ENCODE measurements around the gene PTTG1IP. TPM values are rescaled to one million over a fixed set of nuclear protein-coding genes. Genes with fewer than 3 reads are reported as not detected.
A peak's percentile ranks its signal among the peaks of the same experiment; 100 is the strongest.

The PTTG1IP gene
- total and polyA plus RNA-seq, 4 experiments from 2014 or later: 84.8 to 110 (median 95.5) TPM

DNA sequence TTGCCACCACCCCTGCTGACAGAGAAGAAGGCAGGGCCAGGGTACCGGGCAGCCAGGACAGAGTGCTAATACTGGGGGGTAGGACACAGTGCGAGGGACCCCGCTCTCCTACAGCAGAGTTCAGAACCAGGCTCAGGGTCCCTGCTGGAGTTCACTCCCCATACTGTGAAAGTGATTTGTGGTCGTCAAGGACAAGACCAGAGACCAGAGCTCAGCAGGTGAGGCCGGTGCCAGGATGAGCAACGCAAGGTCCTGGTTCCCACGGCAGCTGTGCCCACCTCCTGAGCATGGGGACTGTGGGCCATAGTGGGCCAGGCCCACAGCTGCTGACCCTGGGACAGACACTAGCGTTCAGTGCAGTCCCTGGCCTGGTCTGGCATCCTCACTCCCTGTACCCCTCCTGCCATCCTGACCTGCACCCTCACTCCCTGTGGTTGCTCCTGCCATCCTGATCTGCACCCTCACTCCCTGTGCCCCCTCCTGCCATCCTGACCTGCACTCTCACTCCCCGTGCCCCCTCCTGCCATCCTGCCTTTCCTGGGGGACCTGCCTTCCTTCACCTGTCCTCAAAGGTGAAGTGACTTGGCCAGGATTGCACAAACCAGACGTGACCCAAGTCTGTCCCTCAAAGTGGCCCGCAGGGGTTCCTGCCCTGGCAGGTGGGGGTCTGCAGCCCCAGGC, 13.8 kb upstream of the PTTG1IP start:
- POLR2A ChIA-PET (ENCODE audit: partially characterized antibody): interaction anchor here (1.2 to 13.8 kb wide), 4 partner anchors 10 to 43 kb away, joined by 3 to 267 read pairs (median 4); no protein-coding TSS in a partner anchor
- Mint-ChIP-seq H3K27me3 (no peaks in the 10 kb centered on the region), H3K36me3 (peaks cover 5 to 27% of the 10 kb centered on the region in 2 donors), H3K4me1 (peaks cover 2 to 17% (median 5%) of the 10 kb centered on the region in 4 donors), H3K9me3 (no peaks in the 10 kb centered on the region), H3K27ac (peak overlapping the region in 3 of 7 donors; percentile 51 to 86 (median 70)), H3K4me3 (no peak overlapping the region)
- Histone ChIP-seq H3K4me1 (ENCODE audit: insufficient read depth, low read length) (peaks cover 3% of the 10 kb centered on the region), H3K36me3 (ENCODE audit: insufficient read depth, low read length) (peaks cover 57% of the 10 kb centered on the region), H3K4me3 (ENCODE audit: low read length in 2 of 2) (no peak overlapping the region), H3K9me3 (ENCODE audit: control insufficient read depth in 1 of 2, low read length in 2 of 2) (no peaks in the 10 kb centered on the region), H3K27me3 (ENCODE audit: insufficient read depth, low read length) (no peaks in the 10 kb centered on the region), H3K27ac (ENCODE audit: low read depth, low read length) (no peak overlapping the region)
- intact Hi-C loops (cut with micrococcal nuclease): no loop called here
- CTCF ChIA-PET (ENCODE audit: partially characterized antibody): interaction anchor here (1.6 kb wide), 1 partner anchor 86 kb away, joined by 3 read pairs; the partner anchor contains the start of gene UBE2G2
- no peak for DNase-seq

DNA sequence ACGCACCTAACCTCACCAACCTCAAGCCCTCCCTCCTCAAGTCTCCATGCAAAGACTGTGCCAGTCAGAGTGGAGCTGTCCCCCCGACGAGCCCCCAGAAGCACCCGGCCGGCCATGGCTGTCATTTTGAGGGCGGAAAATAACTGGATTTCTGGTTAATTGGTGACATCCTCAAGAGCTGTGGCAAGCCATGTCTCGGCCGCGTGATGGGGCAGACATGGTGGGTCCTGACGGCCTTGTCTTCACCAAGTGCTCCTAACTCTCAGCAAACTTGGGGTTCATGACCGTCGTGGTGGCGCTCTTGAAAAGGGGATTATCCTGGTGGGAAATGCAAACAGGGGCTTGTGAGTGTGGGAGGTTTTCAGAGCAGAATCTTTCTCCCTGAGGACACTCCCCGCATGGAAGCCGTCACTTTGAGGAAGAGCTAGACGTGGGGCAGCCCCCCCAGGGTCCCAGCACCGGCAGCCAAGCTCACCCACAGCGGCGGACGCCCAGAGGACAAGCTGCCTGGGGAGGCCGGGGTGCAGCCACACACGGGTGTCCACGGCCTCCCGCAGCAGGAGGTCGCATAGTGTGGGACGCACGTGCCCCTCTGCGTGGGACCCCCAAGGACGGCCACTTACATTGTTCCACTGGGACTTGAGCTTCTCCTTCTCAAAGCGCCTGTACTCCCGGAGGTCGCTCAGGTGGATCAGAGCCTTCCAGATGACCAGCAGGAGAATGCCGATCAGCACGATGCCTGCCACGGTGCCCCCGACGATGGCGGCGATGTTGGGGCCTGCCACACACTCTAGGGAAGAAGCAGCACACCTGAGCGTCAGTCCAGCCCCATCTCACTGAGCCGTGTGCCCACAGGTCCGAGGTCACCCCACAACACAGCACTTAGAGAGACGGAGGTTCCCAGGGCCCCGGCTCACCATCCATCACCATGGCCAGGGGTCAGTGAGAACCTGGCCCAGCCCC, 12.9 kb upstream of the PTTG1IP start:
- peaks cover 10 to 21% (median 13%) of the 10 kb centered on the region in 4 donors for H3K4me1 Mint-ChIP-seq
- H3K27ac Mint-ChIP-seq: peak overlapping the region in 3 of 7 donors; percentile 12 to 80 (median 70)
- H3K36me3 ChIP-seq (ENCODE audit: insufficient read depth, low read length): peaks cover 50% of the 10 kb centered on the region
- intact Hi-C loops (cut with micrococcal nuclease): no loop called here
- H3K9me3 Mint-ChIP-seq: no peaks in the 10 kb centered on the region
- H3K4me3 ChIP-seq (ENCODE audit: low read length in 2 of 2): no peak overlapping the region
- peaks cover 12% of the 10 kb centered on the region for H3K4me1 ChIP-seq (ENCODE audit: insufficient read depth, low read length)
- H3K9me3 ChIP-seq (ENCODE audit: control insufficient read depth in 1 of 2, low read length in 2 of 2): no peaks in the 10 kb centered on the region
- H3K36me3 Mint-ChIP-seq: peaks cover 5 to 28% of the 10 kb centered on the region in 2 donors
- no peak for DNase-seq
- H3K27me3 Mint-ChIP-seq: no peaks in the 10 kb centered on the region
- H3K27me3 ChIP-seq (ENCODE audit: insufficient read depth, low read length): no peaks in the 10 kb centered on the region
- CTCF ChIA-PET (ENCODE audit: partially characterized antibody): interaction anchor here (1.6 kb wide), 1 partner anchor 85 kb away, joined by 3 read pairs; the partner anchor contains the start of gene UBE2G2
- POLR2A ChIA-PET (ENCODE audit: partially characterized antibody): interaction anchor here (1.2 to 13.8 kb wide), 3 partner anchors 11 to 44 kb away, joined by 3 to 267 read pairs (median 4); no protein-coding TSS in a partner anchor
- no peak overlapping the region for H3K27ac ChIP-seq (ENCODE audit: low read depth, low read length)
- H3K4me3 Mint-ChIP-seq: no peak overlapping the region

DNA sequence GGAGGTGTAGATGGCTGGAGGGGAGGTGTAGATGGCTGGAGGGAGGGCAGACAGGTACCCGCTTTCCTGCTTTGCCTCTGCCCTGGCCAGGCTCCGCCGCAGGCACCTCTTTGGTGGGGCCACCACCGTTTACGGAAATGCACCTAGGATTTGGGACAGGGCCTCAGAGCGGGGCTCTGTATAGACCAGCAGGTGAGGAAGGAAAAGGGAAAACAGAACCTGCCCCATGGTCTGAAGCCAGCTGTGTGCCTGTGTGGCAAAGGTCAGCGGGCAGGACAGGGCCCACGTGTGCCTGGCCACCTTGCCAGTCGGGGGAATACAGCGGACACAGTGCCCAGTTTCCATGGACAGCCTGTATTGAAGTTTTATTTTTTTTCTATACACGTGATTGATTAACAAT, 12.1 kb upstream of the PTTG1IP start:
- CTCF ChIA-PET (ENCODE audit: partially characterized antibody): no interaction called here
- intact Hi-C loops (cut with micrococcal nuclease): no loop called here
- no peak for DNase-seq
- no peaks in the 10 kb centered on the region for H3K9me3 Mint-ChIP-seq
- H3K27ac Mint-ChIP-seq: no peak overlapping the region
- H3K27ac ChIP-seq (ENCODE audit: low read depth, low read length): no peak overlapping the region
- H3K4me1 Mint-ChIP-seq: peaks cover 15 to 26% (median 21%) of the 10 kb centered on the region in 4 donors
- H3K9me3 ChIP-seq (ENCODE audit: control insufficient read depth in 1 of 2, low read length in 2 of 2): no peaks in the 10 kb centered on the region
- no peak overlapping the region for H3K4me3 ChIP-seq (ENCODE audit: low read length in 2 of 2)
- POLR2A ChIA-PET (ENCODE audit: partially characterized antibody): interaction anchor here (4.7 to 13.8 kb wide), 2 partner anchors 12 to 44 kb away, joined by 35 to 267 read pairs; partner anchors contain the start of gene PTTG1IP
- no peak overlapping the region for H3K4me3 Mint-ChIP-seq
- peaks cover 19% of the 10 kb centered on the region for H3K4me1 ChIP-seq (ENCODE audit: insufficient read depth, low read length)
- H3K36me3 ChIP-seq (ENCODE audit: insufficient read depth, low read length): peaks cover 47% of the 10 kb centered on the region
- H3K27me3 ChIP-seq (ENCODE audit: insufficient read depth, low read length): no peaks in the 10 kb centered on the region
- H3K36me3 Mint-ChIP-seq: peaks cover 5 to 29% of the 10 kb centered on the region in 2 donors
- H3K27me3 Mint-ChIP-seq: no peaks in the 10 kb centered on the region

DNA sequence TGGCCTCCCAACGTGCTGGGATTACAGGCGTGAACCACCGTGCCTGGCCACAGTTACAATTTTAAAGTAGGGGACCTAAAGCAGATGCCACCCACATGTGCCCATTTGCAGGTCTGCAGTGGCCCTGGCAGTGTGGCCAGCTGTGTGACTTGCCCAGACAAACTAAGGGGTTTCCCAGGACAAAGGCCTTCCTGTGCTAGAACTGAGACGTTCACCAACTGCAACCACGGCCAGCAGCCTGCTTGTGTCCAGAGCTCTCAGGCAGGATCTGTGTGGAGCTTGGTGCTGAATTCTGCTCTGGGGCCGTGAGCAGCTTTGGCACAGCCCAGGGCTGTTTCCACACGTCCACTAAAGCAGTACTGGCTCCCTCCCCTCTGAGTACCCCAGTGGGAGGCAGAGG, 10.6 kb upstream of the PTTG1IP start:
- no peak overlapping the region for H3K27ac ChIP-seq (ENCODE audit: low read depth, low read length)
- Mint-ChIP-seq H3K4me3 (peak overlapping the region in 1 of 8 donors; percentile 48), H3K9me3 (no peaks in the 10 kb centered on the region), H3K27me3 (no peaks in the 10 kb centered on the region), H3K4me1 (peaks cover 15 to 29% (median 23%) of the 10 kb centered on the region in 4 donors), H3K36me3 (peaks cover 5 to 23% of the 10 kb centered on the region in 2 donors), H3K27ac (peak overlapping the region; percentile 22 to 76 (median 65))
- intact Hi-C loops (cut with micrococcal nuclease): no loop called here
- peaks cover 27% of the 10 kb centered on the region for H3K4me1 ChIP-seq (ENCODE audit: insufficient read depth, low read length)
- H3K9me3 ChIP-seq (ENCODE audit: control insufficient read depth in 1 of 2, low read length in 2 of 2): no peaks in the 10 kb centered on the region
- H3K27me3 ChIP-seq (ENCODE audit: insufficient read depth, low read length): no peaks in the 10 kb centered on the region
- DNase-seq: no peak
- POLR2A ChIA-PET (ENCODE audit: partially characterized antibody): interaction anchor here (1.1 to 4.7 kb wide), 9 partner anchors 9 to 83 kb away, joined by 3 to 35 read pairs (median 4); partner anchors contain the start of genes PTTG1IP and UBE2G2
- H3K4me3 ChIP-seq (ENCODE audit: low read length in 2 of 2): no peak overlapping the region
- peaks cover 31% of the 10 kb centered on the region for H3K36me3 ChIP-seq (ENCODE audit: insufficient read depth, low read length)
- CTCF ChIA-PET (ENCODE audit: partially characterized antibody): interaction anchor here (0.7 to 3.4 kb wide), 8 partner anchors 9 to 83 kb away, joined by 3 to 14 read pairs (median 4); partner anchors contain the start of gene UBE2G2

DNA sequence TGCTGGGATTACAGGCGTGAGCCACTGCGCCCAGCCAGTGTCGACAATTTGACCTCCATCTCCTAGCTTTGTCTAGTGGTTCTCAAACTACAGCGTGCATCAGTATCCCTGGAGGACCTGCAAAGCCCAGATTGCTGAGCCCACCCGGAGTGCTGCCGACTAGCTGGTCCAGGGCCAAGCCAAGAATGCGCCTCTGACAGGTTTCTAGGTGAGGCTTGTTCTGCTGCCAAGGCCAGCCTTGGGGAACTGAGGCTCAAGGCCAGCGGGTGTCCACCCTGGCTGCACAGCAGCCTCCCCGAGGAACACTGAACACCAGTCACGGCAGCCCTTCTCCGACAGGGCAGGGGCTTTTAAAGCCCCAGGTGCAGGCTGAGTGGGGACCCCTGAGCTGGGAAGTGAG, 9.8 kb upstream of the PTTG1IP start:
- ChIA-PET CTCF (ENCODE audit: partially characterized antibody) (interaction anchor here (0.9 to 3.4 kb wide), 4 partner anchors 10 to 82 kb away, joined by 3 to 14 read pairs (median 12); partner anchors contain the start of gene UBE2G2), POLR2A (ENCODE audit: partially characterized antibody) (interaction anchor here (1.0 to 4.7 kb wide), 7 partner anchors 10 to 48 kb away, joined by 3 to 35 read pairs (median 5); partner anchors contain the start of gene PTTG1IP)
- Histone ChIP-seq H3K4me1 (ENCODE audit: insufficient read depth, low read length) (peaks cover 27% of the 10 kb centered on the region), H3K27ac (ENCODE audit: low read depth, low read length) (no peak overlapping the region), H3K4me3 (ENCODE audit: low read length in 2 of 2) (no peak overlapping the region), H3K36me3 (ENCODE audit: insufficient read depth, low read length) (peaks cover 24% of the 10 kb centered on the region), H3K27me3 (ENCODE audit: insufficient read depth, low read length) (no peaks in the 10 kb centered on the region), H3K9me3 (ENCODE audit: control insufficient read depth in 1 of 2, low read length in 2 of 2) (no peaks in the 10 kb centered on the region)
- H3K4me1 Mint-ChIP-seq: peaks cover 15 to 29% (median 23%) of the 10 kb centered on the region in 4 donors
- DNase-seq: no peak
- peak overlapping the region in 4 of 7 donors; percentile 18 to 76 (median 53) for H3K27ac Mint-ChIP-seq
- H3K27me3 Mint-ChIP-seq: no peaks in the 10 kb centered on the region
- H3K9me3 Mint-ChIP-seq: no peaks in the 10 kb centered on the region
- intact Hi-C loops (cut with micrococcal nuclease): no loop called here
- peaks cover 5 to 23% of the 10 kb centered on the region in 2 donors for H3K36me3 Mint-ChIP-seq
- no peak overlapping the region for H3K4me3 Mint-ChIP-seq

DNA sequence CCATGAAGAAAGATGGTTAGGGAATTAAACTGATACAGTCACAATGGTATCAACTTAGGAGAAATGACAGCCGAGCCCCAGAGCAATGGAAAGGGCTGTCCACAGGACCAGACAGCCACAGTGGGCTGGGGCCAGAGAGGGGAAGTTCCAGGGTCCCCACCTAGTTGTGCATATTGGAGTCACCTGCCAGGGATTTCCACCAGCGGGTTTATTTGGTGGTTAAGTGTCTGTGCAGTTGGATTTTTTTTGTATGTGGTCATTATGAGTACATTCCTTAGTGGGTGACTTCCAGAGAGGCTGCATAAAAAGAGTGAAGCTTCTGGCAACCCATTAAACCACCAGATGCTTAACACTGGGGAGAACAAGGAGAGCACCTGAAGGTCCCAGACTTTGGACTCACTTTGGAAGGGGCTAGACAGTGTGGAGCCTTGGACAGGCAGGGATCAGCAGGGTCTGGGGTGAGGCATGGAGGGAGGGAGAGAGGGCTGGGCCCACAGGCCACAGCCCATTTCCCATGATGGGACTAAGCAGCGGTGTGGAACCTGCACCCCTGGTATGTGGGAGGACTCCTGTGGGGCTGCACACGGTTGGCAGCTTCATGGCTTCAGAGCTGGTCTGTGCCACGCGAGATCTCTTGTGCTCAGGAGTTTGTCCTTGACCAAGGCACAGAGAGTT, 7.8 kb upstream of the PTTG1IP start:
- H3K4me1 ChIP-seq (ENCODE audit: insufficient read depth, low read length): peaks cover 27% of the 10 kb centered on the region
- peak in 1 of 5 donors; percentile 79 for DNase-seq
- peaks cover 5% of the 10 kb centered on the region for H3K36me3 ChIP-seq (ENCODE audit: insufficient read depth, low read length)
- H3K4me1 Mint-ChIP-seq: peaks cover 17 to 31% (median 23%) of the 10 kb centered on the region in 4 donors
- H3K4me3 Mint-ChIP-seq: peak overlapping the region in 4 of 8 donors; percentile 6 to 45 (median 26)
- intact Hi-C loops (cut with micrococcal nuclease): no loop called here
- H3K27ac ChIP-seq (ENCODE audit: low read depth, low read length): peak overlapping the region; percentile 20
- ChIA-PET CTCF (ENCODE audit: partially characterized antibody) (interaction anchor here (1.0 to 3.4 kb wide), 6 partner anchors 11 to 80 kb away, joined by 3 to 14 read pairs (median 12); partner anchors contain the start of gene UBE2G2), POLR2A (ENCODE audit: partially characterized antibody) (interaction anchor here (0.6 to 4.7 kb wide), 6 partner anchors 8 to 64 kb away, joined by 3 to 35 read pairs (median 4); partner anchors contain the start of gene PTTG1IP)
- H3K9me3 Mint-ChIP-seq: no peaks in the 10 kb centered on the region
- no peaks in the 10 kb centered on the region for H3K27me3 ChIP-seq (ENCODE audit: insufficient read depth, low read length)
- H3K27me3 Mint-ChIP-seq: no peaks in the 10 kb centered on the region
- H3K36me3 Mint-ChIP-seq: peaks cover 5 to 13% of the 10 kb centered on the region in 2 donors
- no peaks in the 10 kb centered on the region for H3K9me3 ChIP-seq (ENCODE audit: control insufficient read depth in 1 of 2, low read length in 2 of 2)
- H3K27ac Mint-ChIP-seq: peak overlapping the region; percentile 9 to 88 (median 76)
- no peak overlapping the region for H3K4me3 ChIP-seq (ENCODE audit: low read length in 2 of 2)
